PC-3 (cell line): Measurements from ENCODE around the gene THBS2. TPM values are rescaled to one million over a fixed set of nuclear protein-coding genes. Genes with fewer than 3 reads are reported as not detected.

ENCODE experiments used
- ATAC-seq: fragments of 200-7000 bp; cut with Tn5 transposase; 2 replicates; pipeline ENCODE4 v1.9.1; 2020; ENCODE audit warnings: mild to moderate bottlenecking, moderate library complexity
- BruUV-seq: library from RNA; stranded (reverse); fragments of 400-500 nt; replicated peaks from 2 replicates; lab custom pipeline; 2021; lab: Mats Ljungman, UMichigan
- CTCF ChIA-PET: fragments of 300-600 bp; sonication (Branson Sonifier 250); formaldehyde crosslinking; loops from one replicate; lab custom pipeline; 2022; ENCODE audit warnings: antibody characterized with exemption; lab: Charles Lee
- POLR2A ChIA-PET: fragments of 300-600 bp; sonication (Branson Sonifier 250); formaldehyde crosslinking; loops from one replicate; lab custom pipeline; 2022; ENCODE audit warnings: antibody characterized with exemption; ENCODE audit not compliant: unreplicated experiment; lab: Charles Lee
- DNase-seq: peaks from one replicate; pipeline ENCODE4 v3.0.0-alpha.2; 2015
- H2AFZ ChIP-seq: fragments of 300-600 bp; sonication (generic); 2 replicates; pipeline ENCODE4 v1.6.0; 2016; ENCODE audit warnings: antibody characterized with exemption, low read length
- H3F3A ChIP-seq: fragments of 300-600 bp; sonication (generic); one replicate; pipeline ENCODE4 v1.6.0; 2017; ENCODE audit warnings: antibody characterized with exemption, low read length, control low read depth, mild to moderate bottlenecking; ENCODE audit not compliant: unreplicated experiment
- H3K27ac ChIP-seq: fragments of 300-600 bp; sonication (generic); 2 replicates; pipeline ENCODE4 v1.5.1; 2016; ENCODE audit warnings: mild to moderate bottlenecking, low read length
- H3K27me3 ChIP-seq: fragments of 300-600 bp; sonication (generic); 2 replicates; pipeline ENCODE4 v1.6.1; 2016; ENCODE audit warnings: low read length, mixed read lengths
- H3K36me3 ChIP-seq: fragments of 300-600 bp; sonication (generic); 2 replicates; pipeline ENCODE4 v1.6.1; 2016; ENCODE audit warnings: low read depth, mixed run types, low read length, mixed read lengths
- H3K4me1 ChIP-seq: fragments of 300-600 bp; sonication (generic); 2 replicates; pipeline ENCODE4 v1.5.1; 2016; ENCODE audit warnings: low read length; ENCODE audit not compliant: insufficient read depth
- H3K4me2 ChIP-seq: fragments of 300-600 bp; sonication (generic); 2 replicates; pipeline ENCODE4 v1.6.0; 2016; ENCODE audit warnings: low read length
- H3K4me3 ChIP-seq: fragments of 300-600 bp; sonication (generic); 2 replicates; pipeline ENCODE4 v1.5.1; 2016; ENCODE audit warnings: mild to moderate bottlenecking, low read length, mixed read lengths
- H3K79me2 ChIP-seq: fragments of 300-600 bp; sonication (generic); 2 replicates; pipeline ENCODE4 v1.6.1; 2017; ENCODE audit warnings: low read length, mixed read lengths
- H3K9ac ChIP-seq: fragments of 300-600 bp; sonication (generic); 2 replicates; pipeline ENCODE4 v1.6.0; 2016; ENCODE audit warnings: mild to moderate bottlenecking, low read length
- H3K9me2 ChIP-seq: fragments of 300-600 bp; sonication (generic); replicated peaks from 2 replicates; pipeline ENCODE4 v1.6.1; 2016; ENCODE audit warnings: mixed run types, low read length, mixed read lengths
- H3K9me3 ChIP-seq: fragments of 300-600 bp; sonication (generic); 2 replicates; pipeline ENCODE4 v1.6.1; 2016; ENCODE audit warnings: low read length, mixed read lengths
- H4K20me1 ChIP-seq: fragments of 300-600 bp; sonication (generic); 2 replicates; pipeline ENCODE4 v1.6.1; 2016; ENCODE audit warnings: low read length, mixed read lengths
- CTCF ChIP-seq: fragments of 300-600 bp; sonication (generic); conservative IDR thresholded peaks from 2 replicates; pipeline ENCODE4 v1.5.1; 2017; ENCODE audit warnings: antibody characterized with exemption, low read depth, mild to moderate bottlenecking, low read length
- EZH2 ChIP-seq: fragments of 300-600 bp; sonication (generic); IDR thresholded peaks from one replicate; pipeline ENCODE4 v1.6.1; 2017; ENCODE audit warnings: antibody characterized with exemption, mild to moderate bottlenecking, low read length; ENCODE audit not compliant: unreplicated experiment
- EZH2phosphoT487 ChIP-seq: fragments of 300-600 bp; sonication (generic); IDR thresholded peaks from 2 replicates; pipeline ENCODE4 v1.6.1; 2018; ENCODE audit warnings: mild to moderate bottlenecking, antibody characterized with exemption, low read length, borderline replicate concordance
- intact Hi-C: fragments of 100-400 bp; cut with micrococcal nuclease; formaldehyde crosslinking; loops from 2 replicates; pipeline ENCODE4 v1.9.0; 2023
- total RNA-seq: library from RNA; depleted of rRNA; stranded (reverse); fragments of >200 nt; gene quantifications from 2 replicates; pipeline ENCODE4 v1.2.3, GENCODE V29; 2014

THBS2 gene
- total RNA-seq, 1 experiment from 2014 or later, result not detected

GRCh38 chr6:169169941-169170582 is 83.6 kb downstream of the THBS2 start:
- H3K9me3 ChIP-seq, result no peaks in the 10 kb centered on the region
- H3K27me3 ChIP-seq, result no peaks in the 10 kb centered on the region
- no peak for DNase-seq
- intact Hi-C loops, result no loop called here
- H2AFZ ChIP-seq, result no peak overlapping the region
- ATAC-seq, result no peak
- H4K20me1 ChIP-seq, result no peaks in the 10 kb centered on the region
- no TSS peak for BruUV-seq
- no peak overlapping the region for H3K9ac ChIP-seq
- POLR2A ChIA-PET, result no interaction called here
- H3K36me3 ChIP-seq, result no peaks in the 10 kb centered on the region
- no peak overlapping the region for H3K4me2 ChIP-seq
- H3K79me2 ChIP-seq, result no peaks in the 10 kb centered on the region
- no peaks in the 10 kb centered on the region for H3F3A ChIP-seq
- no peak overlapping the region for H3K4me3 ChIP-seq
- H3K4me1 ChIP-seq, result peaks cover 26% of the 10 kb centered on the region
- H3K9me2 ChIP-seq, result no peaks in the 10 kb centered on the region
- peak overlapping the region; percentile 29; the same call in 1 of the 2 replicates for H3K27ac ChIP-seq
- TF ChIP-seq EZH2phosphoT487, result no peak
- TF ChIP-seq EZH2, result no peak
- TF ChIP-seq CTCF, result no peak
- CTCF ChIA-PET, result no interaction called here

DNA sequence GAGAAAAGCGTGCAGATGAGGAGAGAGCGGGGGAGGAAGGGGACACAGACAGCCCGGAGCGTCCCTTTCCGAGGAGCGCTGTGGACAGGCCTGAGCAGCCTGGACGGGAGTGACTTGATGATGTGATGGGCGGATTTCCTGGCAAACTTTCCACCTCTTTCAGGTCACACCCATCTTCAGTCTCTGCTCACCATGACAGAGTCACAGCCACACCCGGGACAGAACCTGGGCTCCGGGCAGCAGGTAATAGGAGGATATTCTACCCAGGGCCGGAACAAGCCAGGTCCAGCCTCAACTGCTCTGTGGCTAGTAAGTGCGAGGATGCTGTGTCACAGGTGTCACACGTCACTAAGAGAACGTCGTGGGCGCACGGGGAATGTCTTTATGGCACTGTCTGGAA is 84.3 kb downstream of the THBS2 start:
- H3K27ac ChIP-seq, result peak overlapping the region; percentile 29; the same call in 1 of the 2 replicates
- intact Hi-C loops, result no loop called here
- ChIA-PET CTCF (no interaction called here), POLR2A (no interaction called here)
- no peak for TF ChIP-seq EZH2
- no peaks in the 10 kb centered on the region for H3K27me3 ChIP-seq
- H3K4me1 ChIP-seq, result peaks cover 25% of the 10 kb centered on the region
- H3K36me3 ChIP-seq, result no peaks in the 10 kb centered on the region
- H2AFZ ChIP-seq, result no peak overlapping the region
- no peak for ATAC-seq
- DNase-seq, result peak; percentile 20
- H3K9me2 ChIP-seq, result no peaks in the 10 kb centered on the region
- BruUV-seq, result no TSS peak
- H4K20me1 ChIP-seq, result no peaks in the 10 kb centered on the region
- no peaks in the 10 kb centered on the region for H3K9me3 ChIP-seq
- no peaks in the 10 kb centered on the region for H3K79me2 ChIP-seq
- H3K4me2 ChIP-seq, result no peak overlapping the region
- H3K9ac ChIP-seq, result no peak overlapping the region; the same call in 1 of the 2 replicates
- no peak overlapping the region for H3K4me3 ChIP-seq
- no peaks in the 10 kb centered on the region for H3F3A ChIP-seq

- Histone ChIP-seq H3K79me2 (no peaks in the 10 kb centered on the region), H2AFZ (no peak overlapping the region), H3K9me3 (no peaks in the 10 kb centered on the region), H3K27me3 (no peaks in the 10 kb centered on the region), H3K36me3 (no peaks in the 10 kb centered on the region), H4K20me1 (no peaks in the 10 kb centered on the region), H3K4me3 (no peak overlapping the region), H3K27ac (peak overlapping the region; percentile 9; the same call in 1 of the 2 replicates), H3F3A (no peaks in the 10 kb centered on the region), H3K9me2 (no peaks in the 10 kb centered on the region), H3K4me1 (peaks cover 19% of the 10 kb centered on the region), H3K4me2 (no peak overlapping the region), H3K9ac (no peak overlapping the region; the same call in 1 of the 2 replicates)
- BruUV-seq, result no TSS peak
- ChIA-PET CTCF (no interaction called here), POLR2A (no interaction called here)
- intact Hi-C loops, result no loop called here
- DNase-seq, result no peak
- no peak for TF ChIP-seq EZH2phosphoT487
- no peak for ATAC-seq
Measured at GRCh38 chr6:169168706-169169105, 84.9 kb downstream of the THBS2 start.
